Stimulated activated naive CD4-positive, alpha-beta T cell treated with Interleukin-2 at 50 U/mL for 16 hours (primary cell): ENCODE results near the gene HLA-DPA1.
"Not testable (repeated sequence)": the region's sequence is repeated elsewhere in the genome, so short reads cannot be mapped to it uniquely, and the experiment has no call there.

Experiments
- DNase-seq: peaks from one replicate; lab custom pipeline; 2025; lab: John Stamatoyannopoulos, UW

Gene HLA-DPA1

GRCh38 chr6:33073431-33073871, at the start of gene HLA-DPA1:
TSS of gene HLA-DPA1 (minus strand) at chr6:33073649.
- peak; percentile 18 for DNase-seq

- no peak for DNase-seq
Measured at GRCh38 chr6:33123181-33123580, 49.7 kb upstream of the HLA-DPA1 start.

- no peak for DNase-seq
Measured at GRCh38 chr6:33120001-33120400, 46.6 kb upstream of the HLA-DPA1 start.

- no peak for DNase-seq
Measured at GRCh38 chr6:33118525-33119123, 45.2 kb upstream of the HLA-DPA1 start.

GRCh38 chr6:33117811-33118277, 44.4 kb upstream of the HLA-DPA1 start:
- no peak for DNase-seq

GRCh38 chr6:33116841-33117711, 43.6 kb upstream of the HLA-DPA1 start:
- DNase-seq = no peak

- no peak for DNase-seq
Measured at GRCh38 chr6:33116417-33116816, 43.0 kb upstream of the HLA-DPA1 start.

DNA sequence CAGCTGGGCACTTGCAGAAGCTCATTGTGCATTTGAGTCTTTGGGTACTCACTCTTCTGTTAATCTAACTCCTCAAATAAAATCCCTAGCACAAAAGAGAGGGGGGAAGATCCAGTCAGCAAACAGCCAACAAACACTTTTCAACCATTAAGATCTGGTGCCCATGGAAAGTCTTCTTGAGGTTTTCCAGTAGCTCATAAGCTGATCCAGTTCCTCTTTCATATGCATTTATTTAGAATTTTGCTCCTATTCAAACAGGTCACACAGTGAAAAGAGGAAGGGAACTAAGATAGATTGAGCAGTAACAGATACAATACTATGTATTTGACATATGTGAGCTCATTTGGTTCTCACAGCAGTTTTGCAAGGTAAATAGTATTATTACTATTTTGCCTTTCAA, 41.0 kb upstream of the HLA-DPA1 start:
- DNase-seq = no peak

GRCh38 chr6:33113755-33114154, 40.3 kb upstream of the HLA-DPA1 start:
- DNase-seq = no peak

GRCh38 chr6:33112148-33112547, 38.7 kb upstream of the HLA-DPA1 start:
- no peak for DNase-seq

DNA sequence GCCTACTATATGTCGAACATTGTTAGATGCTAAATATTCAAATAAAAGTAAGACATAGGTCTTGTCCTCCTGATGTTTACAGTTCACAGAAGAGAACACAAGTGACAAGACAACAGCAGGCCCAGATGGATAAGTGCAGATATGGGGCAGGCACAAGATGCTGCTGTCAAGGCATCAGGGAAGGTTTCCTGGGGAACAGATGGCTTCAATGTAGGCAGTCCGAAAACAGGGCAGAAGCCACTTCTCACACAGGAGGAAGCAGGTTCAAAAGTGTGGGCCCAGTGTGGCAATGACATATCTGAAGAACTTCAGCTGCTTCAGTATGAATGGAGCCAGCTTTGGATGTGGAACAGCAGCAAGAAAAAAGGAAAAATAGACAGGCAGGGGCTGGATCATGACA, 34.9 kb upstream of the HLA-DPA1 start:
- DNase-seq = no peak

DNA sequence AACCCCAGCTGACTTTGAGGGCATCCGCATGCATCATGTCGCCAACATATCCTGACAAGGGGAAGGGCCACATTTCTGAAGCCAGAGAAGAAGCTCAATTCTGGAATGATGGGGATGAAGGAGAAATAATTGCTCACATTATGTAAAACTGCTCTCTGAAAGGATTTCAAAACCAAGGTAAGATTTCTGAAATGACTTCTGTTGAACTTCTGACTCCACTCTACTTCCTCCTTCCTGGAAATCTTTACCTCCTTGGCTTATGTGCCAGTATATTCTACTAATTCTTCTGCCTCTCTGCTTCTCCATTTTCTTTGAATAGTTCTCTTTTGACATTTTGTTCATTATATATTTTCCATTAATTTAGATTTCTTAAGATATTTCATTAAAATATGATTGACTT, 34.2 kb upstream of the HLA-DPA1 start:
- no peak for DNase-seq

- no peak for DNase-seq
Measured at GRCh38 chr6:33105916-33106871, 32.7 kb upstream of the HLA-DPA1 start.

DNA sequence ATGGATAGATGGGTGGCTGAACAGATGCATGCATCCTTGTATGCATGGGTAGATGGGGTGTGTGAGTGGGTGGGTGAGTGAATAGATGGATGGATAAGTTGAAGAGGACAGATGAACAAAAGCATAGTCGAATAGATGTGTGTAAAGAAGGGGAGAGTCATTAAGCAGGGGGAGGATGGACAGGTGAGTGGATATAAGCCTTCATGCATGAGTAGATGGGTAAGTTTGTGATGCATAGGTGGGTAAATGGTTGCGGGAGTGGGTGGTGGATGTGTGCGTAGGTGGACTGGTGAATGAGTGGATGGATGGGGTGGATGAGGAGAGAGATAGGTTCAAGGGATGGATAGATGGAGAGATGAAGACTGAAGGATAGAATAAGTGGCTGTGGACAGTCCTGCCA, 31.9 kb upstream of the HLA-DPA1 start:
- DNase-seq = no peak

- DNase-seq = no peak
Measured at GRCh38 chr6:33104887-33105286, 31.4 kb upstream of the HLA-DPA1 start.

DNA sequence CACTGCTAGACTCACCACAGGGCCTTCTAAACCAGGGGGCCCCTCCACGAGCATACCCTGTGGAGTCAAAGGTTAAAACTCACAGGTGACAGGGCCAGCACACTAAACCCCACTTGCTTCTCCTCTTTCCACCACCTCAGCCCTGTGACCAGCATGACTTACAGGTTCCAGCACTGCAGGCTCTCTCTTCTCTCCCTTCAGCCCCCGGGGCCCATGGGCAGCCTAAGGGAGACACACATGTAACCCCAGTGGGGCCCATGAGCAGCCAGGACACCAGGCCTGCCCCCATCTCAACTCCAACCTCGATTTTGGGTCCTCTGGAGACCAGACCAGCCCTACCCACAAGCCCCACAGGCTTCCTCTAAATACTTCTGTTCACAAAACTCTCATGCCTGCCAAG, 30.3 kb upstream of the HLA-DPA1 start:
- no peak for DNase-seq

- not testable (repeated sequence) for DNase-seq
Measured at GRCh38 chr6:33101121-33101737, 27.8 kb upstream of the HLA-DPA1 start.

GRCh38 chr6:33095681-33096080, 22.2 kb upstream of the HLA-DPA1 start:
- DNase-seq = no peak

- no peak for DNase-seq
Measured at GRCh38 chr6:33093855-33094254, 20.4 kb upstream of the HLA-DPA1 start.

DNA sequence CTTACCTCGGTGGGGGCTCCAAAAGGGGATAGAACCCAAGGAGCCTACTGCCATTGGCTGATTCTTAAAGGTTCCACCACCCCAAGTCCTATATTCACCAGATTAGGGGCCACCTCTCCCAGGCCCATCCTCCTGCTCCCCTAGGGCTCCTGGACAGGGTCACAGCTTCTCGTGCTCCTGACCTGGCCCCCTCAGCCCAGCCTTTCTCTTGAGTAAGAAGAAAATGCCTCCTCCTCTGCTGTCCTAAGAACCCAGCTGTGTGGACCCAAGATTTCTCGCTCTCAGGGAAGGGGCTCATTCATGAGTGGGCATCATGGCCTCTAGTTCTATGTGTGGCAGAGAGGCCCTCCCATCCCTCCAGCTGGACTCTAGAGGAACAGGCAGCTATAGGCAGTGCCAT, 18.9 kb upstream of the HLA-DPA1 start:
- no peak for DNase-seq

- peak; percentile 57 for DNase-seq
Measured at GRCh38 chr6:33091957-33092356, 18.5 kb upstream of the HLA-DPA1 start.
